Measurements from ENCODE around the gene STAG3.
"Not testable (repeated sequence)": the region's sequence is repeated elsewhere in the genome, so short reads cannot be mapped to it uniquely, and the experiment has no call there.

STAG3 gene

DNA sequence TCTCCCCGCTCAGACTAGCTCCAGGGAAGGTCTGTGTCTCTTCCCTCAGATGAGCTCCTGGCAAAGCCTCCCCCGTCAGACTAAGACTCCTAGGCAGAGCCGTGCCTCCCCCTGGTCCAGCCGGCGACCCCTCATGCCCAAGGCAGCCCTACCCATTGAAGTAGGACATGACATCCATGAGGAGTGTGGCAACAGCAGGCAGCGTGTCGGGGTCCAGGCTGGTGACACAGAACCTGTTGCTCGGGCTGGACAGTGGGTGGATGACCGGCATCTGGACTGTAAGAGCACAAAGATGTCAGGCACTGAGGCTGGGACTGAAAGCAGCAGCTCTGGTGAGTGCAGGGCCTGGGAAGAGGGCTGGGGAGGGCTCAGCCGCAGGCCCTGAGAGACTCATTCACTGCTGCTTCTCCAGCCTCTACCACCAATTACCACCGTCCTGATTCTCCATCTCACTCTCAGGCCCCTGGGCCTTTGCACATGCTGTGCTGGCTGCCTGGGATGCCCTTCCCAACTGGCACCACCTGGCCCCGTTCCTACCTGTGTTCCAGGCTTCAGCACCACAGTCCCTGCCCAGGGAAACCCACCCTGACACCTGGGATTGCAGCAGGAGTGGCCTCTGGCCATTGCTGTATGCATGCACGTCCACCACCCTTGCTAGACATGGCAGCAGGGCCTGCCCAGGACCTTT is 44.9 kb downstream of the STAG3 start:
- H3K4me1 ChIP-seq (ENCODE audit: control insufficient read depth, low read length): peaks cover 81% of the 10 kb centered on the region
- peak overlapping the region; percentile 91 for H3K4me2 ChIP-seq (ENCODE audit: low read length)
- peaks cover 78% of the 10 kb centered on the region for H3K36me3 ChIP-seq (ENCODE audit: control insufficient read depth, low read length)
- H3K4me3 ChIP-seq (ENCODE audit: low read length): peak overlapping the region; percentile 82
- H3K27me3 ChIP-seq (ENCODE audit: control insufficient read depth, low read length): no peaks in the 10 kb centered on the region
- no peaks in the 10 kb centered on the region for H3K9me2 ChIP-seq (replicated peaks; ENCODE audit: control insufficient read depth, low read length)
- H3K9me3 ChIP-seq (ENCODE audit: control insufficient read depth, insufficient read depth, low read length): no peaks in the 10 kb centered on the region
- peaks cover 51% of the 10 kb centered on the region for H3F3A ChIP-seq (ENCODE audit: control insufficient read depth, insufficient read depth)
- peak overlapping the region; percentile 96 for H3K27ac ChIP-seq (ENCODE audit: low read depth, low read length)
- TF ChIP-seq EZH2phosphoT487 (IDR thresholded peaks at IDR 0.05; ENCODE audit: borderline replicate concordance, low read length) (no peak), CTCF (IDR thresholded peaks at IDR 0.05; ENCODE audit: low read depth, low read length, poor library complexity, severe bottlenecking) (no peak)
- H4K20me1 ChIP-seq (ENCODE audit: control insufficient read depth, insufficient read depth, low read depth, low read length): peaks cover 7% of the 10 kb centered on the region
- H3K79me2 ChIP-seq (ENCODE audit: control insufficient read depth, low read length): peaks cover 60% of the 10 kb centered on the region

DNA sequence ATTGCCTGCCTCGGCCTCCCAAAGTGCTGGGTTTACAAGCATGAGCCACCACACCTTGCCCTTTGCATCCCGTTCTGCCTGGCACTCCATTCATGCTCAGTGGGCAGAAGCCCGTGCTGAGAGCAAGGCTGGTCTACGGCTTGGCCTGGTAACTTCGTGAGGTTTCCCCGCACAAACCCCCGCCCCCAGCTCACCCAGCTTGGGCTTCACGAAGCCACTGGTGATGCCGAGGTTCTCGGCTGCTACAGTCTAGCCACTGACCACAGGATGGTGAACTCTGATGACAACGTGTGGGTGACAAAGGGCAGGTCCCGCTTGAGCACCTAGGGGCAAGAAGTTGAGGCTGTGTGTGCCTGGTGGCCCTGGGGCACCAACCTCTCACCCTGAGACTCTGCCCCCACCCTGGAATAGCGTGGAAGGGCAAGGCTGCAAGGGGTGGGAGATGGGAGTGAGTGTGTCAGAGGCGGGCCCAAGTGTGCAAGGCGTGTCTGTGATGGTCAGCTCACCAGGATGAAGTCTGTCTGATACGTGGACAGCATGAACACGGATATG is 45.7 kb downstream of the STAG3 start:
- not testable (repeated sequence) for H4K20me1 ChIP-seq (ENCODE audit: control insufficient read depth, insufficient read depth, low read depth, low read length); H3K9me2 ChIP-seq (replicated peaks; ENCODE audit: control insufficient read depth, low read length); H3K27me3 ChIP-seq (ENCODE audit: control insufficient read depth, low read length); H3K9me3 ChIP-seq (ENCODE audit: control insufficient read depth, insufficient read depth, low read length)
- Histone ChIP-seq H3K4me2 (ENCODE audit: low read length) (peak overlapping the region; percentile 91), H3F3A (ENCODE audit: control insufficient read depth, insufficient read depth) (peaks cover 59% of the 10 kb centered on the region), H3K4me3 (ENCODE audit: low read length) (peak overlapping the region; percentile 82), H3K36me3 (ENCODE audit: control insufficient read depth, low read length) (peaks cover 76% of the 10 kb centered on the region), H3K79me2 (ENCODE audit: control insufficient read depth, low read length) (peaks cover 58% of the 10 kb centered on the region), H3K27ac (ENCODE audit: low read depth, low read length) (peak overlapping the region; percentile 96), H3K4me1 (ENCODE audit: control insufficient read depth, low read length) (peaks cover 87% of the 10 kb centered on the region)

- H3K9me2 ChIP-seq (replicated peaks; ENCODE audit: control insufficient read depth, low read length); H3K9me3 ChIP-seq (ENCODE audit: control insufficient read depth, insufficient read depth, low read length); H3K27me3 ChIP-seq (ENCODE audit: control insufficient read depth, low read length); H4K20me1 ChIP-seq (ENCODE audit: control insufficient read depth, insufficient read depth, low read depth, low read length): not testable (repeated sequence)
- Histone ChIP-seq H3K4me1 (ENCODE audit: control insufficient read depth, low read length) (peaks cover 91% of the 10 kb centered on the region), H3K27ac (ENCODE audit: low read depth, low read length) (peak overlapping the region; percentile 54), H3K36me3 (ENCODE audit: control insufficient read depth, low read length) (peaks cover 63% of the 10 kb centered on the region), H3K4me3 (ENCODE audit: low read length) (0 out of 2 replicates have a peak overlapping the region, but pooled peaks have one; percentile 8), H3K79me2 (ENCODE audit: control insufficient read depth, low read length) (peaks cover 44% of the 10 kb centered on the region), H3F3A (ENCODE audit: control insufficient read depth, insufficient read depth) (peaks cover 64% of the 10 kb centered on the region), H3K4me2 (ENCODE audit: low read length) (peak overlapping the region; percentile 91)
Observed at GRCh38 chr7:100224891-100225290, 47.2 kb downstream of the STAG3 start.

DNA sequence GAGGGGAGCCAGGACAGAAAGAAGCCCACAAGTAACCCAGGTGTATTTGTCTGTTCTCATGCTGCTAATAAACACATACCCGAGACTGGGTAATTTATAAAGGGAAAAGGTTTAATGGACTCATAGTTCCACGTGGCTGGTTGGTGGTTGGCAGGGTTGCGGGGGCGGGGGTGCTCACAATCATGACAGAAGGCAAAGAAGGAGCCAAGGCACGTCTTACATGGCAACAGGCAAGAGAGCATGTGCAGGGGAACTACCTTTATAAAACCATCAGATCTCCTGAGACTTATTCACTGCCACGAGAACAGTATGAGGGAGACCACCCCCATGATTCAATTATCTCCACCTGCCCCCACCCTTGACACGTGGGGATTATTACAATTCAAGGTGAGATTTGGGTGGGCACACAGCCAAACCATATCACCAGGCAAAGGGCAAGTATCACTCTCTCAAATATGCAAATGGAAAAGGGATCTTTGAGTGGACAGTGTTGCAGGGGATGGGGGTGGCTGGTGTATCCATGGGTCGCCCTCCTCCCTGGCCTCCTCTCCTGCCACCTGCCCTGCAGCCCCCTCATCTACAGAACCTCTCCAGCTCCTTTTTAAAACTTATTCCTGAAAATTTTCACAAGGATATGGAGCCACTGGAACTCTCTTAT is 57.1 kb downstream of the STAG3 start:
- H3K27me3 ChIP-seq (ENCODE audit: control insufficient read depth, low read length); H3K4me3 ChIP-seq (ENCODE audit: low read length); H3K36me3 ChIP-seq (ENCODE audit: control insufficient read depth, low read length); H3K9me2 ChIP-seq (replicated peaks; ENCODE audit: control insufficient read depth, low read length); H3K79me2 ChIP-seq (ENCODE audit: control insufficient read depth, low read length); H3K27ac ChIP-seq (ENCODE audit: low read depth, low read length); H3K4me2 ChIP-seq (ENCODE audit: low read length); H4K20me1 ChIP-seq (ENCODE audit: control insufficient read depth, insufficient read depth, low read depth, low read length): not testable (repeated sequence)
- Histone ChIP-seq H3K4me1 (ENCODE audit: control insufficient read depth, low read length) (peaks cover 16% of the 10 kb centered on the region), H3F3A (ENCODE audit: control insufficient read depth, insufficient read depth) (peaks cover 21% of the 10 kb centered on the region), H3K9me3 (ENCODE audit: control insufficient read depth, insufficient read depth, low read length) (peaks cover 13% of the 10 kb centered on the region)

- not testable (repeated sequence) for H3K79me2 ChIP-seq (ENCODE audit: control insufficient read depth, low read length); H3F3A ChIP-seq (ENCODE audit: control insufficient read depth, insufficient read depth); H3K9me2 ChIP-seq (replicated peaks; ENCODE audit: control insufficient read depth, low read length); H3K9me3 ChIP-seq (ENCODE audit: control insufficient read depth, insufficient read depth, low read length); H3K36me3 ChIP-seq (ENCODE audit: control insufficient read depth, low read length); H3K27ac ChIP-seq (ENCODE audit: low read depth, low read length); H3K4me1 ChIP-seq (ENCODE audit: control insufficient read depth, low read length); H3K4me2 ChIP-seq (ENCODE audit: low read length); H4K20me1 ChIP-seq (ENCODE audit: control insufficient read depth, insufficient read depth, low read depth, low read length); H3K4me3 ChIP-seq (ENCODE audit: low read length); H3K27me3 ChIP-seq (ENCODE audit: control insufficient read depth, low read length)
Observed at GRCh38 chr7:100239975-100240374, 62.3 kb downstream of the STAG3 start.

- H4K20me1 ChIP-seq (ENCODE audit: control insufficient read depth, insufficient read depth, low read depth, low read length); H3K4me2 ChIP-seq (ENCODE audit: low read length); H3F3A ChIP-seq (ENCODE audit: control insufficient read depth, insufficient read depth); H3K4me1 ChIP-seq (ENCODE audit: control insufficient read depth, low read length); H3K9me2 ChIP-seq (replicated peaks; ENCODE audit: control insufficient read depth, low read length); H3K4me3 ChIP-seq (ENCODE audit: low read length); H3K27ac ChIP-seq (ENCODE audit: low read depth, low read length); H3K36me3 ChIP-seq (ENCODE audit: control insufficient read depth, low read length); H3K27me3 ChIP-seq (ENCODE audit: control insufficient read depth, low read length); H3K79me2 ChIP-seq (ENCODE audit: control insufficient read depth, low read length); H3K9me3 ChIP-seq (ENCODE audit: control insufficient read depth, insufficient read depth, low read length): not testable (repeated sequence)
Observed at GRCh38 chr7:100243385-100243784, 65.7 kb downstream of the STAG3 start.

GRCh38 chr7:100244988-100245605 is 67.4 kb downstream of the STAG3 start:
- not testable (repeated sequence) for H3K9me2 ChIP-seq (replicated peaks; ENCODE audit: control insufficient read depth, low read length); H3K27ac ChIP-seq (ENCODE audit: low read depth, low read length); H3K9me3 ChIP-seq (ENCODE audit: control insufficient read depth, insufficient read depth, low read length); H3K4me3 ChIP-seq (ENCODE audit: low read length); H4K20me1 ChIP-seq (ENCODE audit: control insufficient read depth, insufficient read depth, low read depth, low read length); H3F3A ChIP-seq (ENCODE audit: control insufficient read depth, insufficient read depth); H3K4me1 ChIP-seq (ENCODE audit: control insufficient read depth, low read length); H3K79me2 ChIP-seq (ENCODE audit: control insufficient read depth, low read length); H3K4me2 ChIP-seq (ENCODE audit: low read length); H3K27me3 ChIP-seq (ENCODE audit: control insufficient read depth, low read length); H3K36me3 ChIP-seq (ENCODE audit: control insufficient read depth, low read length)

All from DOHH2 (cell line).